Ramos (cell line): ENCODE data around the gene CNGA3.
"Not testable (repeated sequence)": the region's sequence is repeated elsewhere in the genome, so short reads cannot be mapped to it uniquely, and the experiment has no call there.

Experiments
- in situ Hi-C: fragments of 300-500 bp; cut with MboI; formaldehyde crosslinking; loops from one replicate; pipeline ENCODE4 v1.14.3; 2022; ENCODE audit warnings: low sequenced_read_pairs; ENCODE audit not compliant: unreplicated experiment

The CNGA3 gene

DNA sequence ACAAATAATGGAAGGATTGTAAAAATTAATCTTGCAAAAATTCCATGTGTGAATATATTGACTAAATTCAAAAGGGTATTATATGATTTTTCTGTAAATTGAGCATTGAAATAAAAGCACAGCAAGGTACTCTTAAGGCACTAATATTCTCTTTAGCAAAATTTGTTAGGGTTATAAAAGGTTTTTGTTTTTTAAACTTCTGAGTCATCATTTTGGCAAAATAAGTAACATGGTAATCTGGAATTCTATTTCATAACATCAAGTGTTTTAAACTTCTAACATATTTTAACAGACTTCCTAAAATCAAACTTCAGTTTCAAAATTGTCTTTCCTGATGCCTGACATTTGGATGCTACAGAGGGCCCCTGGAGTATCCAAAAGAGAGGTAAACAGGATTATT, 85.9 kb downstream of the CNGA3 start:
- in situ Hi-C loops = no loop called here

- in situ Hi-C loops = no loop called here
Observed at GRCh38 chr2:98433363-98433964, 87.2 kb downstream of the CNGA3 start.

DNA sequence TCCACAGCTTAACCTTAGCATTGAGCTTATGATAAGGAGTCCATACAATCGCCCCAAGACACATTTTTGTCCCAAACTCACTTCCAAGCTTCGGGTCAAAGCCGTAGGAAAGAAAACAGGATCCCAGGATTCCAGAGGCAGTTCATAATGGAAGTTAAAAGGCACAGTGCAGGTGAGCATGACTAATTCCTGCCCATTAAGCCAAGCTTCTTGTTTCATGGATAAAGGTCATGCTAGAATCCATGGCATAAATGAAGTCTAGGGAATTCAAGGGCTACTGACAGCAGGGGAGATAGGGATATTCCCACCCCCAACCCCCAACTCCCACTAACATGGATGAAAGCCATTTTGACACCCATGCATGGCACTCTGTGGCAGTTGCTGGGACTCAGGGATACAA, 88.2 kb downstream of the CNGA3 start:
- in situ Hi-C loops = no loop called here

GRCh38 chr2:98435670-98436069, 89.4 kb downstream of the CNGA3 start:
- in situ Hi-C loops = not testable (repeated sequence)

DNA sequence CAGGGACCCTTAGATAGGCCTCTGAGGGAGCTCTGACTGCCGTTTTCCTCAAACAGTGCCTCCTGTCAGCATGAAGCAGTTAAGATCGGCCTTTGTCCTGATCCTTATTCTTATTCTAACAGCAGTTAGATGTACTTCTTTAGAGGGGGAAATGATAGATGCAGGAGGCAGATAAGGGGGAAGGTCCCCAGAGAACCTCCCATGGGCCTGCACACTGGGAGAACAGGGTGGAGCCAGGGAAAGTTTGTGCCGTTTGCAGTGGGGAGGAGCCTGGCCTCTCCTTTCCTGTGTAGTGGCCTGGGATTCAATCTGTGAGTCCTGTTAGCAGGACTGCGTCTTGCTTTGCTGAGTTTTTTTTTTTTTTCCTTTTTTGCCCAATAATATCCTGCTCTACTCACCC, 90.5 kb downstream of the CNGA3 start:
- in situ Hi-C loops = no loop called here

DNA sequence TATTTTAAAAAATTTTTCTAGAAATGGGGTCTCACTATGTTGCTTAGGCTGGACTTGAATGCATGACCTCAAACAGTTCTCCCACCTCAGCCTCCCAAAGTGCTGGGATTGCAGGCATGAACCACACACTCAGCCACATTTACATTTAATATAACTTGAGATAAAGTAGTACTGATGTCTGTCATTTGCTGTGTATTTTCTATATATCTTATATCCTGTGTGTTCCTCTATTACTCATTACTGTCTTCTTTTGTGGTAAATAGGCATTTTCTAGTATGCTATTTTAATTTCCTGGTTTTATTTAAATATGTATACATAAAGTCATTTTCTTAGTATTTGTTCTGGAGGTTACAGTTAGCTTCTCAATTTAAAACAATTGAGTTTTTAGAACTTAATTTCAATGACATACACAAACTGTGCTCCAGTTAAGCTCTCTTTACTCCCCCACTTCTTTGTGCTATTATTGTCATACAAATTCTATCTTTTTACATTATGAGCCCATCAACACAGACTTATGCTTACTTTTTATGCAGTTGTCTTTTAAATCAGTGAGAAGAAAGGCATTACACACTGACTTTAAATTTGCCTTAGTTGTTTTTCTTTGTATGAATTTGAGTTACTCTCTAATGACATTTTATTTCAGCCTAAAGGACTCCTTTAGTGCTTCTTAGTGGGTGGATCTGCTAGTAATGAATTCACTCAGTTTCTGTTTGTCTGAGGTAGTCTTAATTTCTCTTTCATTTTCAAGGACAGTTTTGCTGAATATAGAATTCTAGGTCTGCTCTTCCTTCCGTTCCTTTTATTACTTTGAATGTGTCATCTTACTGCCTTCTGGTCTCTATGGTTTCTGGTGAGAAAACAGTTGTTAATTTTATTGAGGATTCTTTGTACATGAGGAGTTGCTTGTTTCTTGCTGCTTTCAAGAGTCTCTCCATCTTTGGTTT, 92.2 kb downstream of the CNGA3 start:
- in situ Hi-C loops = no loop called here

DNA sequence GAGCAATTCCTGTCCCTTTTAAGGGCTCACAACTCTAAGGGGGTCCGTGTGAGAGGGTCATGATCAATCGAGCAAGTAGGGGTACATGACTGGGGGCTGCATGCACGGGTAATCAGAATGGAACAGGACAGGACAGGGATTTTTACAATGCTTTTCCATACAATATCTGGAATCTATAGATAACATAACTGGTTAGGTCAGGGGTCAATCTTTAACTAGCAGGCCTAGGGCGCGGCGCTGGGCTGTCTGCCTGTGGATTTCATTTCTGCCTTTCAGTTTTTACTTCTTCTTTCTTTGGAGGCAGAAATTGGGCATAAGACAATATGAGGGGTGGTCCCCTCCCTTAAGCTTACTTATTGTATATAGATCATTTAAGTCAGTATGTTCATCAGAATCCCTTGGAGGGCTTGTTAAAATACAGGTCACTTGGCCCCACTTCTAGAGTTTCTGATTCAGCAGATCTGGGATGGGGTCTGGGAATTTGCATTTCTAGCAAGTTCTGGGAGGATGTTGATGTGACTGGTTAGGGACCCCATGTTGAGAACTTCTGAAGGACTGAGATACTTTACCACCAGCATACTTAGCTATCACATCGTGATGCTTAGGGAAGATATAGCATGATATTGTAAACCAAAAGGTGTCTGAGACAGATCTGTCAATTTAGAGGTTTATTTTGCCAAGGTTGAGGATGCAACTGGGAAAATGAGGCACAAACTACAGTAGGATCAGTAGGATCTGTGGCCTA, 95.6 kb downstream of the CNGA3 start:
- in situ Hi-C loops = no loop called here

DNA sequence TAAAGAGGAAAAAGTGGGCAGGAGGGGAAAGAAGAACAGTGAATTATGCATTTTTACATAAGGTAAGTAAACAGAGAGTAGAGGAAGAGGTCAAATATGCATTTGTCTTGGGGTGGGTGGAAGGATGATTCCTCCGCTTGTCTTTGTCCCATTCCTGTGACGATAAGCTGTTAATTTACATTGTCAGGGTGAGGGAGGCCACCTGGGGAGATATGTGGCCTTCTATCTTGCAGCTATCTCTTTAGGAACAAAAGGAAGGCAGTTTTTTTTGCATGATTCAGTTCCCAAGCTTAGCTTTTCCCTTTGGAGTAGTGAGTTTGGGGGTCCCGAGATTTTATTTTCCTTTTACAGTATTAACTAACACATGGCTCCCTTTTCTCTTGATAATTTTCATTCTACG, 96.2 kb downstream of the CNGA3 start:
- in situ Hi-C loops = no loop called here

GRCh38 chr2:98444436-98445176, 98.3 kb downstream of the CNGA3 start, which contains the start of gene INPP4A:
INPP4A (plus strand) TSS chr2:98444858; CDS start chr2:98520049, 75,191 bp downstream.
- in situ Hi-C loops = no loop called here

DNA sequence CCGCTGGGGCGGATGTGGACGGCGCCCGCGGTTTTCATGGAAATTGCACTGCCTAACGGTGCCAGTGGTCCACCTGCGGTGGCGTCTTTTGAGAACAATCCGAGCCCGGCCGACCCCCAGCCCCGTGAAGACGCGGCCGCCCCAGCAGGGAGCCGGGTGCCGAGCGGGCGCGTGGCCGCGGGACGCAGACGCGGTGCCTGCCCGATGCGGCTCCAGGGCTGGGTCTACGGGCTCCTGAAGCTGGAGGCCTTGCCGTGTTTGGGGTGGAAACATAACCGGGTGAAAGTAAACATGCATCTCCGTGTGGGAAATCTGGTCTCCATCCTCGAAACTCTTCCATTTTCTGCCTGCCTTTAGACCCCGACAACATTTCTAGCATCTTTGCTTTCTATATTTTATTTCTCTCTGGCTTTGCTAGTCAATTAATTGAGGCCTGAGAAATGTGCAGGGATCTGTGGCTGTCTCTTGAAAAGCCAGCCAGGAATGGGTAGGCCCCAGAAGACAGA, 99.0 kb downstream of the CNGA3 start:
- in situ Hi-C loops = no loop called here

DNA sequence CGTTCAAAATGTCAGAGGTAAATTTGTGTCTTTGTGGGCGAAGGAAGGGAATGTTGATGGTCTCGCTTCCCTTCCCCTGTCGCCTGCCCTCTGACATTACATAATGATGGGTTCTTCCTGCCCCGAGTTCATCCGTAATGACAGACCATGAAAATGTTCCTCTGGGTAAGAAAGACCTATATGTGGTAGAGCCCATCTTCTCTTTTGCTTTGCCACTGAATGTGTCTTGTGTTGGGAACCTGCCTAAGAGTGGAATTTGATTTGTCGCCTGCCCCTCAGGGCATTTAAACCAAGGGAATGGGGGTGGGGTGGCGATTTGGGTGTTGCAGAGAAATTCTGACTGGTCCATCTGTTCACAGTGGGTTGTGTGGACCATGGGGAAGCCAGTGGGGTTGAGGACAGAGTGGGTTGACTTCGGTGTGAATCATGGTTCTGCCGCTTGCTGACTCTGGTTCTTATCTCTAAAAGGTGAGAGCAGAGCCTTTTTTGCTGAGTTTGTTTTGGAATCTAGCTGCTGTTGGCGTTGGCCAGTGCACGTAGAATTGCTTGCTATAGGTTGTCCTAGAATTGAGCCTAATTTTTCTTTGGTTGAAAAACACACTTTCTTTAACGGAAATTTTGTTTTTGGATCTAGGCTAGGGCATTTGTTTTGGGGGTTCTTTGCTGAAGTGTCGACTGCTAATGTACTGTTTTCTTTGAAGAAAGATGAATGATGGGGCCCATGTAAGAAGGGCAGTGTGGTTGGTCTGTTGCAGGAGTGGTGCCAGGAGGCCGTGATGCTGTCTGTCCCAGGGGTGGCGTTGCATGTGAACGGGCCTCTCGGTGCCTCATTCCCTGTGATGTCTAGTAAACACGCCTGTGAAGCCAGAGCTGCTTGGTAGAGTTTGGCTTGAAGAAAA, 99.7 kb downstream of the CNGA3 start:
- in situ Hi-C loops = no loop called here

GRCh38 chr2:98446850-98447249, 100.6 kb downstream of the CNGA3 start:
- in situ Hi-C loops = no loop called here
